GM06990 (cell line): ENCODE results near the gene PKM.

Experiments used
- DNase-seq: peaks from one replicate; pipeline ENCODE4 v3.0.0-alpha.2; 2011; ENCODE audit not compliant: insufficient read length; ENCODE audit errors: extremely low read depth
- H3K27me3 ChIP-seq: replicated peaks from 2 replicates; pipeline ENCODE4 v1.6.0; 2011; ENCODE audit warnings: low read length; ENCODE audit not compliant: control insufficient read depth, insufficient read depth
- H3K36me3 ChIP-seq: 2 replicates; pipeline ENCODE4 v1.5.1; 2011; ENCODE audit warnings: low read length; ENCODE audit not compliant: control insufficient read depth, insufficient read depth
- H3K4me3 ChIP-seq: replicated peaks from 2 replicates; pipeline ENCODE4 v1.5.1; 2011; ENCODE audit warnings: low read depth, mild to moderate bottlenecking, control low read depth, low read length
- CTCF ChIP-seq: IDR thresholded peaks from 2 replicates; pipeline ENCODE4 v1.5.1; 2011; ENCODE audit warnings: low read length, control low read depth, mild to moderate bottlenecking, inconsistent platforms; ENCODE audit not compliant: insufficient read depth, poor library complexity, severe bottlenecking

PKM gene

GRCh38 chr15:72203507-72203837, 27.5 kb downstream of the PKM start:
- DNase-seq = no peak
- H3K4me3 ChIP-seq = no peak overlapping the region
- H3K27me3 ChIP-seq = no peaks in the 10 kb centered on the region
- peaks cover 87% of the 10 kb centered on the region for H3K36me3 ChIP-seq
- TF ChIP-seq CTCF = no peak

GRCh38 chr15:72202801-72203506, 28.0 kb downstream of the PKM start:
- no peak for DNase-seq
- H3K27me3 ChIP-seq = no peaks in the 10 kb centered on the region
- no peak overlapping the region for H3K4me3 ChIP-seq
- peaks cover 87% of the 10 kb centered on the region for H3K36me3 ChIP-seq
- TF ChIP-seq CTCF = no peak

- no peak for DNase-seq
- H3K4me3 ChIP-seq = no peak overlapping the region
- peaks cover 81% of the 10 kb centered on the region for H3K36me3 ChIP-seq
- no peak for TF ChIP-seq CTCF
- no peaks in the 10 kb centered on the region for H3K27me3 ChIP-seq
These were observed 28.7 kb downstream of the PKM start for GRCh38 chr15:72202302-72202701.

- no peak for TF ChIP-seq CTCF
- DNase-seq = no peak
- no peak overlapping the region for H3K4me3 ChIP-seq
- H3K27me3 ChIP-seq = no peaks in the 10 kb centered on the region
- H3K36me3 ChIP-seq = peaks cover 72% of the 10 kb centered on the region
These were observed 29.5 kb downstream of the PKM start for GRCh38 chr15:72201391-72201921.

- peaks cover 64% of the 10 kb centered on the region for H3K36me3 ChIP-seq
- DNase-seq = no peak
- no peak for TF ChIP-seq CTCF
- no peaks in the 10 kb centered on the region for H3K27me3 ChIP-seq
- H3K4me3 ChIP-seq = no peak overlapping the region
These were observed 30.4 kb downstream of the PKM start for GRCh38 chr15:72200395-72201237.
